UCSD-AML1 (cell line): Measurements from ENCODE around the gene MGME1.

Source experiments
- DNase-seq: peaks from one replicate; lab custom pipeline; 2025; ENCODE audit not compliant: unreplicated experiment; lab: John Stamatoyannopoulos, UW

The MGME1 gene

GRCh38 chr20:17968366-17969277, at the start of gene MGME1, which contains the start of gene SNX5:
Gene MGME1 (plus strand): TSS chr20:17969018. CDS start chr20:17969860, 842 bp downstream.
Gene SNX5 (minus strand): TSS chr20:17968794. CDS start chr20:17968425, 369 bp downstream.
- peak; percentile 99 for DNase-seq

- DNase-seq: no peak
Measured at GRCh38 chr20:17919149-17919548, 49.7 kb upstream of the MGME1 start.

- DNase-seq: no peak
Measured at GRCh38 chr20:17921774-17922173, 47.0 kb upstream of the MGME1 start.

GRCh38 chr20:17925141-17925939, 43.5 kb upstream of the MGME1 start:
- no peak for DNase-seq

GRCh38 chr20:17925940-17926300, 42.9 kb upstream of the MGME1 start:
- DNase-seq: no peak

- no peak for DNase-seq
Measured at GRCh38 chr20:17928211-17928611, 40.6 kb upstream of the MGME1 start.

- no peak for DNase-seq
Measured at GRCh38 chr20:17928633-17929311, 40.0 kb upstream of the MGME1 start.

GRCh38 chr20:17931513-17931912, 37.3 kb upstream of the MGME1 start:
- DNase-seq: no peak

- no peak for DNase-seq
Measured at GRCh38 chr20:17932396-17932795, 36.4 kb upstream of the MGME1 start.

- DNase-seq: no peak
Measured at GRCh38 chr20:17933121-17933520, 35.7 kb upstream of the MGME1 start.

- no peak for DNase-seq
Measured at GRCh38 chr20:17933711-17934110, 35.1 kb upstream of the MGME1 start.

- DNase-seq: no peak
Measured at GRCh38 chr20:17934141-17934862, 34.5 kb upstream of the MGME1 start.

GRCh38 chr20:17935186-17935585, 33.6 kb upstream of the MGME1 start:
- no peak for DNase-seq

- no peak for DNase-seq
Measured at GRCh38 chr20:17935761-17936160, 33.1 kb upstream of the MGME1 start.

GRCh38 chr20:17936286-17936760, 32.5 kb upstream of the MGME1 start:
- no peak for DNase-seq

- DNase-seq: no peak
Measured at GRCh38 chr20:17936761-17937732, 31.8 kb upstream of the MGME1 start.

- DNase-seq: peak; percentile 60
Measured at GRCh38 chr20:17938871-17939619, 29.8 kb upstream of the MGME1 start.

GRCh38 chr20:17939622-17940223, 29.1 kb upstream of the MGME1 start:
- no peak for DNase-seq
